ENCODE results near the gene LMCD1.

LMCD1 gene

DNA sequence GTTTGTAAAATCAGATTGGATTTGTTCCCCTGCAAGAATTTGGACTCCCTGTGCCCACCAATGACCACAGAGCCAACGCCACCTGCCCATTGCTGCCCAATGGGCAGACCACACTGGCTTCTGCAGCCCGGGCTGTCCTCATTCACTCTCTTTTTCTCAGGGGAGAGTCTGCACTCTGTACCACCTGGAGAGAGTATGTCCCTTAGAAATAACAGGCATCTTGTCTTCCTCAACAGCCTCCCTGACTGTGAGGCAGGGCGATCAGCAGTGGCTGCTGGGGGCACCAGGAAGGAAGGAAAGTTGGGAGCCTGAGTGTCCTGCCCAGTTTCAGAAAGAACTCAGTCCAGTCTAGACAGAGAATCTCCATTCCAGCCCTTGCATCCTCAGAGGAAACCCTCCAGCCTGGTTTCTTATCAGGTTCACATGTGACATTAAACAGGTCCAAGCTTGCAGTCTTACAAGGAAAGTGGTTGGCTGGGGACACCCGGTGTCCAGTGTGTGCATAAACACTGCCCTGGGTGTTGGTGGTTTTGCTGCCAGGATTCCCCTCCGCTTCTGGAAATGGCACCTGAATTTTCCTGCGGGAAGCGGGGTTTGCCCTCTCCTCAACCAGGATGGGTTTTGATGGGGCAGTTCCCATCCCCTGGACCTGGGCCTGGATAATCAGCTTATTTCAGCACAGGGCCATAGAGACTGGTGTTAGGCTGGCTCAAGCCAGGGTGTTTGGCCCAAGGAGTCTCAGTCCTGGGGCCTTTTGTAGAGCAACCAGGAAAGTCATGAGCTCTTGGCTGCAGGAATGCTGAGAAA lies 105.8 kb downstream of the LMCD1 start:
- Histone ChIP-seq H3K79me2 (ENCODE audit: insufficient read depth, low read length) (no peaks in the 10 kb centered on the region), H3K4me1 (ENCODE audit: insufficient read depth, low read length, severe bottlenecking) (no peaks in the 10 kb centered on the region), H4K20me1 (ENCODE audit: insufficient read depth, low read length) (no peaks in the 10 kb centered on the region), H3F3A (ENCODE audit: insufficient read depth, low read length) (no peaks in the 10 kb centered on the region), H3K4me3 (ENCODE audit: low read depth, low read length, poor library complexity, severe bottlenecking) (no peak overlapping the region), H3K9me3 (ENCODE audit: low read length) (no peaks in the 10 kb centered on the region), H3K4me2 (ENCODE audit: low read length) (no peak overlapping the region), H2AFZ (ENCODE audit: low read length) (no peak overlapping the region), H3K36me3 (ENCODE audit: insufficient read depth, low read length) (no peaks in the 10 kb centered on the region), H3K9me2 (ENCODE audit: low read depth, low read length) (no peaks in the 10 kb centered on the region), H3K27me3 (ENCODE audit: insufficient read depth, low read length) (peaks cover 7% of the 10 kb centered on the region; the same call in 1 of the 2 replicates), H3K27ac (ENCODE audit: low read depth, low read length, poor library complexity, severe bottlenecking) (no peak overlapping the region), H3K9ac (ENCODE audit: low read length) (no peak overlapping the region)
- no peak for TF ChIP-seq EZH2 (IDR thresholded peaks at IDR 0.05; ENCODE audit: borderline replicate concordance, low read length)
- TF ChIP-seq, protein P1, sequence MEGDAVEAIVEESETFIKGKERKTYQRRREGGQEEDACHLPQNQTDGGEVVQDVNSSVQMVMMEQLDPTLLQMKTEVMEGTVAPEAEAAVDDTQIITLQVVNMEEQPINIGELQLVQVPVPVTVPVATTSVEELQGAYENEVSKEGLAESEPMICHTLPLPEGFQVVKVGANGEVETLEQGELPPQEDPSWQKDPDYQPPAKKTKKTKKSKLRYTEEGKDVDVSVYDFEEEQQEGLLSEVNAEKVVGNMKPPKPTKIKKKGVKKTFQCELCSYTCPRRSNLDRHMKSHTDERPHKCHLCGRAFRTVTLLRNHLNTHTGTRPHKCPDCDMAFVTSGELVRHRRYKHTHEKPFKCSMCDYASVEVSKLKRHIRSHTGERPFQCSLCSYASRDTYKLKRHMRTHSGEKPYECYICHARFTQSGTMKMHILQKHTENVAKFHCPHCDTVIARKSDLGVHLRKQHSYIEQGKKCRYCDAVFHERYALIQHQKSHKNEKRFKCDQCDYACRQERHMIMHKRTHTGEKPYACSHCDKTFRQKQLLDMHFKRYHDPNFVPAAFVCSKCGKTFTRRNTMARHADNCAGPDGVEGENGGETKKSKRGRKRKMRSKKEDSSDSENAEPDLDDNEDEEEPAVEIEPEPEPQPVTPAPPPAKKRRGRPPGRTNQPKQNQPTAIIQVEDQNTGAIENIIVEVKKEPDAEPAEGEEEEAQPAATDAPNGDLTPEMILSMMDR (IDR thresholded peaks at IDR 0.05; ENCODE audit: low read length): no peak

DNA sequence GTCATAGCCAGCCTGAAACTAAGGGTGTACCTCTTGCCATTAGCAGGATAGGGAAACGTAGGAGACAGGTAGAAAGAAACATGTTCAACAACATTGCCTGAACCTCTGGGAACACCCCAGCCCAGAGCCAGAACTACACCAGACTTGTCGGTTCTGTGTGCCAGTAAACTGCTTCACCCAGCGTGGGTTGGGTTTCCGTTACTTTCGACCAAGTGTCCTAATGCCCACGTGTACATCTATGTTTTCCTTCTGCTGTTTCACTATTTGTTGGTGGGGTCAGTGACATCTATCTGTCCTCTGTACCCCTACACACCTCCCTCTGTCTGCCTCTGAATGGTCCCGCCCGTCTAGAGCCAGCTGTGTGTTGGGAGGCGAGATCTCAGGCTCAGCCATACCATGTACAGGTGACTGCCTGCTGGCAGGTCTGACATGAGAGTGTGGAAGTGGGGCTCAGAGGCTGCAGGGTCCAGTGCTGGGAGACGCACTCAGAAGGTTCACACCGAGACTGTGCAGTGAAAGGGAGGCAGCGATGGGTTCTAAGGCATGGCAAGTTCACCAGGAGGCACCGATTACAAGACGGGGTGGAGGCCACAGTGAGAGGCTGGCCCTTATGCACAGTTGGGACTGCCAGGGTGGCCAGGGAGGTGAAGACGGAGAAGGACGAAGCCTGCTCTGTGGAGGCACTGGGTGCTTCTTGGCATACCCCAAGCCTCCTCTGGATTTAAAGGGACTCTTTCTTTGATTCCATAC lies 106.6 kb downstream of the LMCD1 start:
- H3K79me2 ChIP-seq (ENCODE audit: insufficient read depth, low read length): no peaks in the 10 kb centered on the region
- H3K27ac ChIP-seq (ENCODE audit: low read depth, low read length, poor library complexity, severe bottlenecking): no peak overlapping the region

DNA sequence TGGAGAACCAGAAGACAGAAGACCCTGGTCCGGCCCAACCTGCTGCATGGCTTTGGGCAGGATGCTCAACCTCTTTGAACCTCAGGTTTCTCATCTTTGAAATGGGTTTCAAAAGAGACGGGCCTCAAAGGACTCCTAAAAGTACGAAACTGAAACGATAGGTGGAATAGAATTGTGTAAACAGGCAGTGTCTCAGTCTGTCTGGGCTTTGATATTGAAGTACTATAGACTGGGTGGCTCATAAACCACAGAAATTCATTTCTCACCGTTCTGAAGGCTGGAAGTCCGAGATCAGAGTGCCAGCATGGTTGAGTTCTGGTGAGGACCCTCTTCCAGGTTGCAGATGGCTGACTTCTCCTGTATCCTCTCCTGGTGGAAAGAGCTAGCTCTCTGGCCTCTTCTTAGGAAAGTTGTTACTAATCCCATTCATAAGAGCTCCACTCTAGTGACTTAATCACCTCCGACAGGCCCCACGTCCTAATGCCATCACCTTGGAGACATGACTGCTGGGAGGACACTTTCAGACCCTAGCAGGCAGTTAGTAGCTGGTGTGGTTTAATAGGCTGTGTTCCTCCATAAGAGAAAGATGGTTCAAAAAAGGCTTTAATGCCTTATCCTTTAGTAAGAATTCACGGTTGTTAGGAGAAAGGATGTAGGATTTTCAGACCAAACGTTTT lies 107.3 kb downstream of the LMCD1 start:
- H2AFZ ChIP-seq (ENCODE audit: low read length): no peak overlapping the region
- no peaks in the 10 kb centered on the region for H3K9me2 ChIP-seq (ENCODE audit: low read depth, low read length)
- H3K4me1 ChIP-seq (ENCODE audit: insufficient read depth, low read length, severe bottlenecking): no peaks in the 10 kb centered on the region
- H3K9ac ChIP-seq (ENCODE audit: low read length): no peak overlapping the region
- H3K27ac ChIP-seq (ENCODE audit: low read depth, low read length, poor library complexity, severe bottlenecking): no peak overlapping the region
- H3K79me2 ChIP-seq (ENCODE audit: insufficient read depth, low read length): no peaks in the 10 kb centered on the region
- H3K4me2 ChIP-seq (ENCODE audit: low read length): no peak overlapping the region
- H3K36me3 ChIP-seq (ENCODE audit: insufficient read depth, low read length): no peaks in the 10 kb centered on the region
- no peak overlapping the region for H3K4me3 ChIP-seq (ENCODE audit: low read depth, low read length, poor library complexity, severe bottlenecking)
- H3F3A ChIP-seq (ENCODE audit: insufficient read depth, low read length): no peaks in the 10 kb centered on the region
- TF ChIP-seq, protein P1 (IDR thresholded peaks at IDR 0.05; ENCODE audit: low read length): no peak
- no peak for TF ChIP-seq EZH2 (IDR thresholded peaks at IDR 0.05; ENCODE audit: borderline replicate concordance, low read length)
- H3K9me3 ChIP-seq (ENCODE audit: low read length): no peaks in the 10 kb centered on the region
- H3K27me3 ChIP-seq (ENCODE audit: insufficient read depth, low read length): 0 out of 2 replicates have a peak, but pooled peaks cover 7% of the 10 kb centered on the region
- H4K20me1 ChIP-seq (ENCODE audit: insufficient read depth, low read length): no peaks in the 10 kb centered on the region

More for the DNA sequence above, 106.6 kb downstream of the LMCD1 start:
- no peak for TF ChIP-seq EZH2 (IDR thresholded peaks at IDR 0.05; ENCODE audit: borderline replicate concordance, low read length)
- TF ChIP-seq, protein P1 (IDR thresholded peaks at IDR 0.05; ENCODE audit: low read length): no peak
- no peaks in the 10 kb centered on the region for H3F3A ChIP-seq (ENCODE audit: insufficient read depth, low read length)
- peaks cover 7% of the 10 kb centered on the region; the same call in 1 of the 2 replicates for H3K27me3 ChIP-seq (ENCODE audit: insufficient read depth, low read length)
- H3K4me2 ChIP-seq (ENCODE audit: low read length): no peak overlapping the region
- H2AFZ ChIP-seq (ENCODE audit: low read length): no peak overlapping the region
- H3K9me2 ChIP-seq (ENCODE audit: low read depth, low read length): no peaks in the 10 kb centered on the region
- no peak overlapping the region for H3K4me3 ChIP-seq (ENCODE audit: low read depth, low read length, poor library complexity, severe bottlenecking)
- H3K9me3 ChIP-seq (ENCODE audit: low read length): no peaks in the 10 kb centered on the region
- H3K9ac ChIP-seq (ENCODE audit: low read length): no peak overlapping the region
- no peaks in the 10 kb centered on the region for H4K20me1 ChIP-seq (ENCODE audit: insufficient read depth, low read length)
- H3K36me3 ChIP-seq (ENCODE audit: insufficient read depth, low read length): no peaks in the 10 kb centered on the region
- H3K4me1 ChIP-seq (ENCODE audit: insufficient read depth, low read length, severe bottlenecking): no peaks in the 10 kb centered on the region
